ENCODE measurements around the gene EIF2AK3. TPM values are rescaled to one million over a fixed set of nuclear protein-coding genes. Genes with fewer than 3 reads are reported as not detected.

The EIF2AK3 gene
- total and polyA plus RNA-seq, 2 experiments from 2014 or later = 7.5 to 15.5 TPM

GRCh38 chr2:88641330-88641729, 14.1 kb upstream of the EIF2AK3 start:
- WGBS, 2 experiments (ENCODE audit: low coverage in 1 of 2, low lambda C conversion rate in 2 of 2, missing lambda C conversion rate in 2 of 2) = 80 to 87% methylated on average over 7 of the region's 7 CpGs
- TF ChIP-seq EZH2phosphoT487 (IDR thresholded peaks at IDR 0.05; ENCODE audit: insufficient read depth, low read depth) = no peak
- TF ChIP-seq EZH2 (IDR thresholded peaks at IDR 0.05; ENCODE audit: insufficient read depth, poor library complexity, severe bottlenecking) = no peak
- in situ Hi-C loops (cut with MboI) = no loop called here

GRCh38 chr2:88639865-88640264, 12.6 kb upstream of the EIF2AK3 start:
- Histone ChIP-seq H2AFZ (no peak overlapping the region), H3K27ac (no peak overlapping the region), H3K4me2 (ENCODE audit: unreplicated experiment) (no peak overlapping the region), H3F3A (ENCODE audit: insufficient read depth) (peaks cover 12% of the 10 kb centered on the region; the same call in 1 of the 2 replicates), H3K27me3 (replicated peaks; ENCODE audit: insufficient read depth) (peaks cover 58% of the 10 kb centered on the region), H3K9me2 (ENCODE audit: insufficient read depth) (no peaks in the 10 kb centered on the region), H3K9me3 (ENCODE audit: low read depth) (no peaks in the 10 kb centered on the region), H4K20me1 (ENCODE audit: insufficient read depth) (no peaks in the 10 kb centered on the region), H3K9ac (no peak overlapping the region), H3K4me1 (ENCODE audit: insufficient read depth) (peaks cover 6% of the 10 kb centered on the region), H3K79me2 (ENCODE audit: insufficient read depth) (no peaks in the 10 kb centered on the region), H3K4me3 (no peak overlapping the region), H3K36me3 (ENCODE audit: low read depth) (no peaks in the 10 kb centered on the region)
- TF ChIP-seq EZH2phosphoT487 (IDR thresholded peaks at IDR 0.05; ENCODE audit: insufficient read depth, low read depth) (no peak), EZH2 (IDR thresholded peaks at IDR 0.05; ENCODE audit: insufficient read depth, poor library complexity, severe bottlenecking) (no peak)
- DNase-seq = no peak
- in situ Hi-C loops (cut with MboI) = no loop called here
- WGBS, 2 experiments (ENCODE audit: low coverage in 1 of 2, low lambda C conversion rate in 2 of 2, missing lambda C conversion rate in 2 of 2) = 7 to 16% methylated on average over 1 of the region's 1 CpG

More at GRCh38 chr2:88641330-88641729, 14.1 kb upstream of the EIF2AK3 start:
- no peak overlapping the region for H3K9ac ChIP-seq
- peaks cover 9% of the 10 kb centered on the region for H3K4me1 ChIP-seq (ENCODE audit: insufficient read depth)
- H3K4me3 ChIP-seq = no peak overlapping the region
- peaks cover 12% of the 10 kb centered on the region; the same call in 1 of the 2 replicates for H3F3A ChIP-seq (ENCODE audit: insufficient read depth)
- H4K20me1 ChIP-seq (ENCODE audit: insufficient read depth) = no peaks in the 10 kb centered on the region
- no peaks in the 10 kb centered on the region for H3K9me3 ChIP-seq (ENCODE audit: low read depth)
- H3K4me2 ChIP-seq (ENCODE audit: unreplicated experiment) = no peak overlapping the region
- no peaks in the 10 kb centered on the region for H3K36me3 ChIP-seq (ENCODE audit: low read depth)
- no peak overlapping the region for H3K27ac ChIP-seq
- peaks cover 55% of the 10 kb centered on the region for H3K27me3 ChIP-seq (replicated peaks; ENCODE audit: insufficient read depth)
- H2AFZ ChIP-seq = no peak overlapping the region
- H3K79me2 ChIP-seq (ENCODE audit: insufficient read depth) = no peaks in the 10 kb centered on the region
- H3K9me2 ChIP-seq (ENCODE audit: insufficient read depth) = no peaks in the 10 kb centered on the region
- no peak for DNase-seq

- Histone ChIP-seq H3K79me2 (ENCODE audit: insufficient read depth) (no peaks in the 10 kb centered on the region), H3K27ac (no peak overlapping the region), H3K4me2 (ENCODE audit: unreplicated experiment) (peak overlapping the region; percentile 11), H3F3A (ENCODE audit: insufficient read depth) (peaks cover 12% of the 10 kb centered on the region; the same call in 1 of the 2 replicates), H3K36me3 (ENCODE audit: low read depth) (no peaks in the 10 kb centered on the region), H3K9me3 (ENCODE audit: low read depth) (no peaks in the 10 kb centered on the region), H2AFZ (no peak overlapping the region), H3K4me1 (ENCODE audit: insufficient read depth) (peaks cover 6% of the 10 kb centered on the region), H3K9me2 (ENCODE audit: insufficient read depth) (no peaks in the 10 kb centered on the region), H4K20me1 (ENCODE audit: insufficient read depth) (no peaks in the 10 kb centered on the region), H3K9ac (no peak overlapping the region), H3K4me3 (no peak overlapping the region), H3K27me3 (replicated peaks; ENCODE audit: insufficient read depth) (peaks cover 56% of the 10 kb centered on the region)
- TF ChIP-seq EZH2phosphoT487 (IDR thresholded peaks at IDR 0.05; ENCODE audit: insufficient read depth, low read depth) = 0 out of 2 replicates have a peak, but pooled peaks have one; percentile 83
- no peak for TF ChIP-seq EZH2 (IDR thresholded peaks at IDR 0.05; ENCODE audit: insufficient read depth, poor library complexity, severe bottlenecking)
- in situ Hi-C loops (cut with MboI) = no loop called here
- peak; percentile 62 for DNase-seq
- 14 to 18% methylated on average over 3 of the region's 3 CpGs for WGBS, 2 experiments (ENCODE audit: low coverage in 1 of 2, low lambda C conversion rate in 2 of 2, missing lambda C conversion rate in 2 of 2)
Measured at GRCh38 chr2:88638743-88639142, 11.5 kb upstream of the EIF2AK3 start.

- Histone ChIP-seq H3F3A (ENCODE audit: insufficient read depth) (peaks cover 12% of the 10 kb centered on the region; the same call in 1 of the 2 replicates), H3K9me2 (ENCODE audit: insufficient read depth) (no peaks in the 10 kb centered on the region), H3K36me3 (ENCODE audit: low read depth) (no peaks in the 10 kb centered on the region), H3K4me1 (ENCODE audit: insufficient read depth) (peaks cover 6% of the 10 kb centered on the region), H4K20me1 (ENCODE audit: insufficient read depth) (no peaks in the 10 kb centered on the region), H3K9me3 (ENCODE audit: low read depth) (no peaks in the 10 kb centered on the region), H3K9ac (no peak overlapping the region), H3K27ac (no peak overlapping the region), H3K4me3 (no peak overlapping the region), H2AFZ (no peak overlapping the region), H3K27me3 (replicated peaks; ENCODE audit: insufficient read depth) (peaks cover 52% of the 10 kb centered on the region), H3K79me2 (ENCODE audit: insufficient read depth) (no peaks in the 10 kb centered on the region), H3K4me2 (ENCODE audit: unreplicated experiment) (peak overlapping the region; percentile 11)
- in situ Hi-C loops (cut with MboI) = no loop called here
- no peak for DNase-seq
- WGBS, 2 experiments (ENCODE audit: low coverage in 1 of 2, low lambda C conversion rate in 2 of 2, missing lambda C conversion rate in 2 of 2) = 87 to 92% methylated on average over 2 of the region's 2 CpGs
- no peak for TF ChIP-seq EZH2phosphoT487 (IDR thresholded peaks at IDR 0.05; ENCODE audit: insufficient read depth, low read depth)
- no peak for TF ChIP-seq EZH2 (IDR thresholded peaks at IDR 0.05; ENCODE audit: insufficient read depth, poor library complexity, severe bottlenecking)
Measured at GRCh38 chr2:88638123-88638650, 10.9 kb upstream of the EIF2AK3 start.

Measured in GM23248 (cell line).